Keratinocyte (primary cell): ENCODE data around the gene TLCD3B. TPM values are rescaled to one million over a fixed set of nuclear protein-coding genes. Genes with fewer than 3 reads are reported as not detected.

ENCODE experiments used
- DNase-seq: peaks from one replicate; pipeline ENCODE4 v3.0.0-alpha.2; 2011; ENCODE audit warnings: low read depth, missing footprints, low spot score
- FAIRE-seq: peaks from 2 replicates; lab custom pipeline; 2011; peaks lifted over from hg19 to GRCh38; lab: Jason Lieb, UNC
- H2AFZ ChIP-seq: 2 replicates; pipeline ENCODE4 v1.6.0; 2012; ENCODE audit warnings: low read length, control low read depth, inconsistent platforms; ENCODE audit not compliant: control insufficient read depth
- H3K27ac ChIP-seq: 2 replicates; pipeline ENCODE4 v1.5.1; 2011; ENCODE audit warnings: low read length; ENCODE audit not compliant: control insufficient read depth, insufficient read depth
- H3K27me3 ChIP-seq: 3 replicates; pipeline ENCODE4 v1.6.0; 2011; ENCODE audit warnings: low read length; ENCODE audit not compliant: control insufficient read depth, insufficient read depth; ENCODE audit errors: extremely low read depth
- H3K36me3 ChIP-seq, 2 experiments: 2 replicates in 1 of 2; 3 replicates in 1 of 2; pipeline ENCODE4 v1.5.1; 2011; ENCODE audit warnings: low read length in 2 of 2, mild to moderate bottlenecking in 1 of 2; ENCODE audit not compliant: control insufficient read depth in 2 of 2, insufficient read depth in 2 of 2; ENCODE audit errors: extremely low read depth in 1 of 2
- H3K4me1 ChIP-seq: 3 replicates; pipeline ENCODE4 v1.5.1; 2011; ENCODE audit warnings: low read length; ENCODE audit not compliant: control insufficient read depth, insufficient read depth; ENCODE audit errors: extremely low read depth
- H3K4me2 ChIP-seq: 3 replicates; pipeline ENCODE4 v1.6.0; 2011; ENCODE audit warnings: low read depth, low read length; ENCODE audit not compliant: control insufficient read depth, insufficient read depth; ENCODE audit errors: extremely low read depth
- H3K4me3 ChIP-seq, 3 experiments: fragments of 200-600 bp in 1 of 3; sonication (generic) in 1 of 3; 2 replicates in 2 of 3; 3 replicates in 1 of 3; pipeline ENCODE4 v1.5.1; 2011 to 2016; ENCODE audit warnings: low read length in 3 of 3, mild to moderate bottlenecking in 3 of 3, control low read depth in 2 of 3, inconsistent platforms in 1 of 3, low read depth in 1 of 3, mixed read lengths in 1 of 3, mixed run types in 1 of 3, moderate library complexity in 1 of 3; ENCODE audit not compliant: control insufficient read depth in 2 of 3, insufficient read depth in 2 of 3; ENCODE audit errors: extremely low read depth in 1 of 3
- H3K79me2 ChIP-seq: 2 replicates; pipeline ENCODE4 v1.6.0; 2012; ENCODE audit warnings: low read length; ENCODE audit not compliant: control insufficient read depth, insufficient read depth
- H3K9ac ChIP-seq: 3 replicates; pipeline ENCODE4 v1.6.0; 2011; ENCODE audit warnings: low read length; ENCODE audit not compliant: control insufficient read depth, insufficient read depth; ENCODE audit errors: extremely low read depth
- H3K9me1 ChIP-seq: 3 replicates; pipeline ENCODE4 v1.6.0; 2011; ENCODE audit warnings: low read length; ENCODE audit not compliant: control insufficient read depth, insufficient read depth; ENCODE audit errors: extremely low read depth
- H3K9me3 ChIP-seq: 2 replicates; pipeline ENCODE4 v1.5.1; 2012; ENCODE audit warnings: low read depth, low read length; ENCODE audit not compliant: control insufficient read depth
- H4K20me1 ChIP-seq: 3 replicates; pipeline ENCODE4 v1.6.0; 2011; ENCODE audit warnings: low read length; ENCODE audit not compliant: control insufficient read depth, insufficient read depth; ENCODE audit errors: extremely low read depth
- CTCF ChIP-seq, 3 experiments: IDR thresholded peaks in 1 of 3; conservative IDR thresholded peaks in 1 of 3; optimal IDR thresholded peaks in 1 of 3; 2 replicates in 2 of 3; 3 replicates in 1 of 3; pipeline versions ENCODE3 to v1.5.1; 2011; ENCODE audit warnings: low read length in 3 of 3, mild to moderate bottlenecking in 3 of 3, moderate library complexity in 2 of 3, control low read depth in 1 of 3, inconsistent platforms in 1 of 3; ENCODE audit not compliant: insufficient read depth in 2 of 3; ENCODE audit errors: extremely low read depth in 1 of 3
- EZH2 ChIP-seq: IDR thresholded peaks from one replicate; pipeline ENCODE4 v1.6.1; 2012; ENCODE audit warnings: inconsistent platforms, mild to moderate bottlenecking, low read length, moderate library complexity
- dilution Hi-C: fragments of 300-500 bp; cut with MboI; formaldehyde crosslinking; loops from one replicate; pipeline ENCODE4 v1.7.0; 2020; ENCODE audit warnings: low sequenced_read_pairs; ENCODE audit not compliant: extremely low pct_ligation_motif_present
- polyA plus RNA-seq, 5 experiments: library from polyadenylated mRNA; depleted of rRNA in 3 of 5; stranded (reverse) in 3 of 5; stranded (forward) in 1 of 5; unstranded in 1 of 5; fragments of >200 nt; gene quantifications; 1 replicate in 1 of 5; 2 replicates in 3 of 5; 3 replicates in 1 of 5; pipeline versions ENCODE4 v1.2.1 to v1.2.3, GENCODE V29; 2011 to 2012; ENCODE audit warnings: missing spikeins in 2 of 5, low read depth in 1 of 5, low replicate concordance in 1 of 5

The TLCD3B gene
- polyA plus RNA-seq, 1 donor (not counting 4 experiments of a cell fraction or from before 2014, with no cell fraction given), result not detected

- no peak for DNase-seq
- Histone ChIP-seq H3K4me2 (no peak overlapping the region), H3K4me3 (no peak overlapping the region), H3K9ac (no peak overlapping the region), H3K27ac (no peak overlapping the region), H3K9me1 (no peaks in the 10 kb centered on the region), H3K4me1 (no peaks in the 10 kb centered on the region), H2AFZ (no peak overlapping the region), H3K9me3 (no peaks in the 10 kb centered on the region), H4K20me1 (no peaks in the 10 kb centered on the region), H3K79me2 (no peaks in the 10 kb centered on the region), H3K36me3 (peaks cover 55 to 60% of the 10 kb centered on the region in 2 experiments), H3K27me3 (no peaks in the 10 kb centered on the region)
- TF ChIP-seq CTCF (optimal IDR thresholded peaks at IDR 0.05 in 1 of 3, IDR thresholded peaks at IDR 0.05 in 1 of 3, conservative IDR thresholded peaks at IDR 0.05 in 1 of 3; ENCODE audit: extremely low read depth in 1 of 3, insufficient read depth in 2 of 3, low read length in 3 of 3) (no peak), EZH2 (no peak)
- dilution Hi-C loops, result no loop called here
- FAIRE-seq, result no peak
Measured at GRCh38 chr16:29987371-29988085, 43.5 kb downstream of the TLCD3B start.

- Histone ChIP-seq H3K9me1 (no peaks in the 10 kb centered on the region), H3K27me3 (no peaks in the 10 kb centered on the region), H3K4me3 (no peak overlapping the region), H3K36me3 (peaks cover 52 to 64% of the 10 kb centered on the region in 2 experiments), H3K27ac (no peak overlapping the region), H2AFZ (no peak overlapping the region), H4K20me1 (no peaks in the 10 kb centered on the region), H3K79me2 (no peaks in the 10 kb centered on the region), H3K4me1 (no peaks in the 10 kb centered on the region), H3K9ac (no peak overlapping the region), H3K4me2 (no peak overlapping the region), H3K9me3 (no peaks in the 10 kb centered on the region)
- no peak for DNase-seq
- no peak for FAIRE-seq
- TF ChIP-seq EZH2 (no peak), CTCF (optimal IDR thresholded peaks at IDR 0.05 in 1 of 3, IDR thresholded peaks at IDR 0.05 in 1 of 3, conservative IDR thresholded peaks at IDR 0.05 in 1 of 3; ENCODE audit: extremely low read depth in 1 of 3, insufficient read depth in 2 of 3, low read length in 3 of 3) (no peak)
- dilution Hi-C loops, result no loop called here
Measured at GRCh38 chr16:29986931-29987330, 44.1 kb downstream of the TLCD3B start.
